Activated T-cell treated with anti-CD3 and anti-CD28 coated beads for 48 hours (primary cell): ENCODE results near the gene RGS5.

Source experiments
- DNase-seq: peaks from one replicate; pipeline ENCODE4 v3.0.0-alpha.2; 2020; ENCODE audit warnings: low read depth

The RGS5 gene

GRCh38 chr1:163182330-163182949 lies 20.3 kb downstream of the RGS5 start:
- DNase-seq, result no peak

GRCh38 chr1:163178628-163179027 lies 24.1 kb downstream of the RGS5 start:
- DNase-seq, result no peak

GRCh38 chr1:163176797-163177196 lies 25.9 kb downstream of the RGS5 start:
- no peak for DNase-seq

GRCh38 chr1:163174524-163175437 lies 27.9 kb downstream of the RGS5 start:
- DNase-seq, result peak; percentile 22

GRCh38 chr1:163173121-163173520 lies 29.6 kb downstream of the RGS5 start:
- no peak for DNase-seq

- DNase-seq, result no peak
These were observed 30.1 kb downstream of the RGS5 start for GRCh38 chr1:163172596-163172995.

GRCh38 chr1:163171826-163172225 lies 30.9 kb downstream of the RGS5 start:
- no peak for DNase-seq

GRCh38 chr1:163170975-163171676 lies 31.6 kb downstream of the RGS5 start:
- DNase-seq, result no peak

- DNase-seq, result no peak
These were observed 32.4 kb downstream of the RGS5 start for GRCh38 chr1:163170331-163170730.

GRCh38 chr1:163169553-163169952 lies 33.2 kb downstream of the RGS5 start:
- DNase-seq, result no peak

GRCh38 chr1:163168053-163168452 lies 34.7 kb downstream of the RGS5 start:
- no peak for DNase-seq

- no peak for DNase-seq
These were observed 35.7 kb downstream of the RGS5 start for GRCh38 chr1:163166886-163167555.

GRCh38 chr1:163165119-163165518 lies 37.6 kb downstream of the RGS5 start:
- no peak for DNase-seq

GRCh38 chr1:163163881-163164582 lies 38.7 kb downstream of the RGS5 start:
- no peak for DNase-seq

- DNase-seq, result no peak
These were observed 39.6 kb downstream of the RGS5 start for GRCh38 chr1:163163163-163163562.

GRCh38 chr1:163162381-163162914 lies 40.3 kb downstream of the RGS5 start:
- DNase-seq, result no peak

GRCh38 chr1:163161841-163162240 lies 40.9 kb downstream of the RGS5 start:
- DNase-seq, result no peak

GRCh38 chr1:163161337-163161736 lies 41.4 kb downstream of the RGS5 start:
- no peak for DNase-seq

- DNase-seq, result no peak
These were observed 47.1 kb downstream of the RGS5 start for GRCh38 chr1:163155606-163156005.

- no peak for DNase-seq
These were observed 53.8 kb downstream of the RGS5 start for GRCh38 chr1:163148911-163149310.

GRCh38 chr1:163147019-163147418 lies 55.7 kb downstream of the RGS5 start:
- no peak for DNase-seq
